NCI-H187 treated with DMSO at 0.1 percent for 48 hours (cell line): ENCODE results near the gene EIF2B4.

Experiments used
- DNase-seq: peaks from one replicate; lab custom pipeline; 2025; lab: John Stamatoyannopoulos, UW

Gene EIF2B4

GRCh38 chr2:27370026-27370815 is at the start of gene EIF2B4, which contains the start of gene SNX17:
EIF2B4 (minus strand) TSS chr2:27370338; CDS start chr2:27370314, 24 bp downstream.
SNX17 (plus strand) TSS chr2:27370616; CDS start chr2:27370744, 128 bp downstream.
- DNase-seq: peak; percentile 89

- no peak for DNase-seq
Observed at GRCh38 chr2:27416151-27416550, 46.0 kb upstream of the EIF2B4 start.

DNA sequence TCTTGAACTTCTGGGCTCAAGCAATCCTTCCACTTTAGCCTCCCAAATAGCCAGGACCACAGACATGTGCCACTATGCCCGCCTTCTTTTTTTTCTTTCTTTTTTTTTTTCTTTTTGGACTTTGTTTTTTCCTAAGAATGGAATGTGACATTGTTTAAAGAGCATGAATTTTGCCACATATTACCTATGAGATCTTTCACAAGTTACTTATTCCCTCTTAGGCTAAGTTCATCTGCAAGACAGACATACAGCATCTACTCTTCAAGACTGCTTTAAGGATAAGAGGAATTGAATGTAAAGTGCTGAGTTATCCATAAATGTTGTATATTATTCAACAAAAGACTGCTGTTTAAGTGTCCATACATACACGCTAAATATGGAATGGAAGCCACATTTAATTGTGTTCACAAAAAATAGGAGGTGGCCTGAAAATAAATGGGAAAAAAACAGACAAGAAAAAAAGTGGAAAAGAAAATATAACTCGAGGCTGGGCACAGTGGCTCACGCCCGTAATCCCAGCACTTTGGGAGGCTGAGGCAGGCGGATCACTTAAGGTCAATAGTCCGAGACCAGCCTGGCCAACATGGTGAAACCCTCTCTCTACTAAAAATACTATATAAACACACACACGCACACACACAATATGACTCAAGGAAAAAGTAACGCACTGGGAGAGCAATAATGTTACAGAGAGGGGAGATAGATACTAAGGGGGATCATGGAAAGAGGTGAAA is 42.4 kb upstream of the EIF2B4 start:
- DNase-seq: no peak

GRCh38 chr2:27409321-27410073 is 39.4 kb upstream of the EIF2B4 start, which contains the start of gene PPM1G:
PPM1G (minus strand) TSS chr2:27409591; CDS start chr2:27409422, 169 bp downstream.
- DNase-seq: peak; percentile 68

DNA sequence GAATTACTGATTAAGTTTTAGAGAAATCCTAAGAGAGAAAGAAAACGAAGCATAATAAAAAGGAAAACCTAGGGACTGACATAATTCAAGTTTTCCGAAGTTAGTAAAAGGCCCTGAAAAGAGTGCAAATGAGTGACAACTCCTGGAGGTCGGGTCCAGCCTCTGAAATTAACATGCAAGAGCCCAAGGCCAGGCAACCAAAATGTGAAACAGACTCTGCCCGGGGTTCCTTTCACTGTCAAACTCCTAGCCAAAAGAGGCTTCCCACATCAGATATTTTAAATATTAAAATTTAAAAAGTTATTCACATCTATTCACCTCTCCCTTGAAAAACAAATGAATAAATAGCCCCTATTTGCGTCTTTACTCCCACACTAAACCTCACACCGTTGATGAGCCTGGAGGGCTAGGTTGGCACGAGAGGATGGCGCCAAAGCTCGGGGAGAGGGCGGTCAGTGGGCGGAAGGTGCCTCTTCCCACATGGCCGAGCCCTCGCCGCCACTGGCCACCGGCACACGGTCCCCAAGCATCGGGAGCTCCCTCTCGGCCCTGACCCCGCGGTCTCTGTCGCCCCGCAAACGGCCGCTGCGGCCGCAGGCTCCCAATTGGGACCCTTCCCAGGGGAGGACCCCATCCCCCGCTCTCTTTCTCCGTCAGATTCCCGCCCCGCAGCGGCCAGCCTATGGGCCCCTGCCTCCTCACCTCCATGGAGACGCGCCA is 38.6 kb upstream of the EIF2B4 start:
- no peak for DNase-seq

DNA sequence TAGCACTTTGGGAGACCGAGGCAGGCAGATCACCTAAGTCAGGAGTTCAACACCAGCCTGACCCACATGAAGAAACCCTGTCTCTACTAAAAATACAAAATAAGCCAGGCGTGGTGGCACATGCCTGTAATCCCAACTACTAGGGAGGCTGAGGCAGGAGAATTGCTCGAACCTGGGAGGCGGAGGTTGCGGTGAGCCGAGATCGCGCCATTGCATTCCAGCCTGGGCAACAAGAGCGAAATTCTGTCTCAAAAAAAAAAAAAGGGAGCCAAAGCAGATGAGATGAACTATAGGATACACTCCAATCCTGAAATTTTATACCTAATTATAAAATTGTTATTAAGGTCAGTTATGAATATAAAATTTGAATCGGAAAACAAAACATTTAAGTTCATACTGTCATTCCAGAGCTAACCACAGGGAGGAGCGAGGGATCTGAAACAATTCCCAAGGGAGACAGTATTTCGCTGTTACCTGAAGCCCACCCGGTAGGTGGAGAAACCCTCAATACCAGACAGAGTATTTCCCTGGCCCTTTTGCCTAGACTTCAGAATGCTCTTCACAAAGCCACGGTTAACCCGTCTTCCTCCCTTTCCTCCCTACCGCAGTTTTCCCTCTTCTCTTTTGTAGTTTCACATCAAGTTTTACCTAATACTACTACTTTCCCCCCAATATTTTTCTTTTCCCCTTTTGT is 37.8 kb upstream of the EIF2B4 start:
- DNase-seq: no peak

DNA sequence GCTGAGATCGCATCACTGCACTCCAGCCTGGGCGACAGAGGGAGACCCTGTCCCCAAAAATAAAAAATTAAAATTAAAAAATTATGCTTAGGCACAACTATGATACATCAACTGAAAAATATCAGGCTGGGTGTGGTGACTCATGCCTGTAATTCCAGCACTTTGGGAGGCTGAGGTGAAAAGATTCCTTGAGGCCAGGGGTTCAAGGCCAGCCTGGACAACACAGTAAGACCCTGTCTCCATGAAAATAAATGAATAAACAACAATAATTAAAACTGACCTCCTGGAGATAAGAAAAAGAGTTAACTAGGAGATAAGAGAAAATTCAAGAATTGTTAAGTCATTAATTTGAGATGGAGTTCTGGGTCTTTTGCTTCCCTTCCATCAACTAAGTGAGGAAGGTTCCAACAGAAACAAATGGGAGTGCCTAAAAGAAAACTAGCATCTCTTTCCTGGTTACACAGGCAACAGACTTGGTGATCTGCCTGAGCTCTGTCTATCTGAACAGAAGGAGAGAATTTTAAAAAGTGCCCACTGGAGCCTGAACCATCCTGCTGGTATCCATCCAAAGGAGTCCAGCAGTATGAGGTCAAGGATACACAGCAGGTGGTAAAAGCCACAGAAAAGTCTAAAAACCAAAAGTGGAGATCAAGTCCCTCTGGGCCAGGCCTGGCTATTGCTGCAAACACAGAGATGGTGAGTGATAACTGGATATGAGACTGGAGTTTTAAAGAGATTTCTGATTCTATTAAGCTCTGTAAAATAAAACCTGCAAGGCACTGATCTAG is 30.4 kb upstream of the EIF2B4 start:
- no peak for DNase-seq

DNA sequence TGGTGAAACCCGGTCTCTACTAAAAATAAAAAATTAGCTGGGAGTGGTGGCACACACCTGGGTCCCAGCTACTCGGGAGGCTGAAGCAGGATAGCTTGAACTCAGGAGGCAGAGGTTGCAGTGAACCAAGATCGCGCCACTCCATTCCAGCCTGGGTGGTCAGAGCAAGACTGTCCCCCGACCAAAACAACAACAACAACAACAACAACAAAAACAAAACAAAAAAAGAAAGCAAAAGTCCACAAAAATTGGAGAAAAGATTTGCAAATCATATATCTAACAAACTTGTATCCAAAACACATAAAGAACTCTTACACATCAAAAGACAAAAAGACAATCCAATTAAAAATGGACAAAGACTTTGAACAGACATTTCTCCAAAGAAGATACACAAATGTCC is 28.8 kb upstream of the EIF2B4 start:
- DNase-seq: no peak

DNA sequence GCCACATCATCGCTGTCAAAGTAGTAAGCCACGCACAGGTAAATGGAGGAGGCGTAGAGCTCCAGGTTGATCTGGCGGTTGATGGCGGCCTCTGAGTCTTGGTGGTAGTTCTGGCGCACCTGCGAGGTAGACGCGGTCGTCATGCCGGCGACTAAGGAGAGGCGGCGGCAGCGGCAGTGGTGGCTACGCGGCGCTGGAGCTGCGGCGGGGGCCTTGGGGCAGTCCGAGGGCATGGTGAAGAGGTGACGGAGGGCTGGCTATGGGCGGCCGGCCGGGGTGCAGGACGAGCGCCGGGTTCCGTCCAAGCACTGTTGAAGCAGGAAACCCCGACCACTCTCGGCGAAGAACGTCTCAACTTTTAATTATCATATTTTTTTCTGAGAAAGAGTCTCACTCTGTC is 23.1 kb upstream of the EIF2B4 start:
- DNase-seq: no peak

DNA sequence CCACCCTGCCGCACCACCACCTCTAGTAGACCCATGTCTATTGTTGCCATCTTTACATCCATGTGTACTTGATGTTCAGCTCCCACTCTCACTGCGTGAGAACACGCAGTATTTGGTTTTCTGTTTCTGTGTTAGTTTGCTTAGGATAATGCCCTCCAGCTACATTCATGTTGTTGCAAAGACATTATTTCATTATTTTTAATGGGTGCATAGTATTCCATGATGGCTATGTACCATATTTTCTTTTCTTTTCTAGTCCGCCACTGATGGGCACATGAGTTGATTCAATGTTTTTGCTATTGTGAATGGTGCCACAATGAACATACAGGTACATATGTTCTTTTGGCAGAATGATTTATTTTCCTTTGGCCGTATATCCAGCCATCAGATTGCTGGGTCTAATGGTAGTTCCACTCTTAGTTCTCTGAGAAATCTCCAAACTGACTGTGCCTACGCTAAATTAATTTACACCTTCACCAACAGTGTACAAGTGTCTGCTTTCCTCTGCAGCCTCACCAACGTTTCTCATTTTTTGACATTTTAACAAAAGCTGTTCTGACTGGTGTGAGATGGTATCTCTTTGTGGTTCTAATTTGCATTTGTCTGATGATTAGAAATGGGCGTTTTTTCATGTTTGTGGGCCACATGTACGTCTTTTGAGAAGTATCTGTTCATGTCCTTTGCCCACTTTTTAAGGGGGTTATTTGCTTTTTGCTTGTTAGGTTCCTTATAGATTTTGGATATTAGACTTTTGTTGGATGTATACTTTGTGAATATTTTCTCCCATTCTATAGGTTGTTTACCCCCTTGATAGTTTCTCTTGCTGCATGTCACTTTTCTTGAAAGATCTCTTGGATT is 20.9 kb upstream of the EIF2B4 start:
- no peak for DNase-seq

- DNase-seq: no peak
Observed at GRCh38 chr2:27381577-27382181, 11.5 kb upstream of the EIF2B4 start.

GRCh38 chr2:27380626-27381545 is 10.7 kb upstream of the EIF2B4 start, which contains the start of gene ZNF513:
ZNF513 (minus strand) TSS chr2:27380734; CDS start chr2:27380526, 208 bp downstream.
- peak; percentile 75 for DNase-seq

- no peak for DNase-seq
Observed at GRCh38 chr2:27379836-27380625, 9.9 kb upstream of the EIF2B4 start.

DNA sequence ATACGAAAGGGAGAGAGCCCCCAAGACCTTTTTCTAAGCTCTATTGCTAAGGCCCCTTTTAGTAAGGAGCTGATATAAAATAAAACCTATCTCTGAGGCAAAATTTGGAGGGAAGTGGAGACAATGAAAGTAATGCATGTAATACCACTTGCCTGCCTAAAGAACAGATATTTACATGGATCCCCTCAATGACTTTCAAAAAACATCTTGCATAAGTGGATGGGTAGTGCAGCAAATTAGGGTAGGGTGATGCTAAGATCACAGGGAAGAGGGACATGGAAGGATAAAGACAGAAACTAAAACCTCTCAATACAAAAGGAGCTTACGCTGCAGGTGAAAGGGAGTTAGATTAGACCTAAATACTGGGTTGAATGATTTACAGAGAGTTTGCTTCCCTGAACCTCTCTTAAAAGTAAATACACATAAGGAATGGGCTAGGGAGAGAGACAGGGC is 9.3 kb upstream of the EIF2B4 start:
- DNase-seq: no peak

- no peak for DNase-seq
Observed at GRCh38 chr2:27378809-27379290, 8.7 kb upstream of the EIF2B4 start.

- no peak for DNase-seq
Observed at GRCh38 chr2:27378096-27378808, 8.1 kb upstream of the EIF2B4 start.
